Fibroblast of lung (primary cell): ENCODE results near the gene LRRC53. TPM values are rescaled to one million over a fixed set of nuclear protein-coding genes. Genes with fewer than 3 reads are reported as not detected.

Experiments used
- DNase-seq, 2 donors: peaks; one replicate each; pipeline versions ENCODE4 v3.0.0 to v3.0.0-alpha.2; 2010; ENCODE audit warnings: low read depth in 2 of 2
- H2AFZ ChIP-seq: 2 replicates; pipeline ENCODE4 v1.5.1; 2012; ENCODE audit warnings: low read length, control low read depth, inconsistent platforms
- H3K27ac ChIP-seq: 2 replicates; pipeline ENCODE4 v1.5.1; 2011; ENCODE audit warnings: low read length, control low read depth; ENCODE audit not compliant: insufficient read depth
- H3K27me3 ChIP-seq: 2 replicates; pipeline ENCODE4 v1.5.1; 2011; ENCODE audit warnings: mild to moderate bottlenecking, low read length; ENCODE audit not compliant: control insufficient read depth, insufficient read depth
- H3K36me3 ChIP-seq: 2 replicates; pipeline ENCODE4 v1.5.1; 2011; ENCODE audit warnings: low read length; ENCODE audit not compliant: control insufficient read depth, insufficient read depth
- H3K4me1 ChIP-seq: 2 replicates; pipeline ENCODE4 v1.5.1; 2011; ENCODE audit warnings: low read length; ENCODE audit not compliant: control insufficient read depth, insufficient read depth; ENCODE audit errors: extremely low read depth
- H3K4me2 ChIP-seq: 2 replicates; pipeline ENCODE4 v1.5.1; 2011; ENCODE audit warnings: low read length, control low read depth; ENCODE audit not compliant: insufficient read depth; ENCODE audit errors: extremely low read depth
- H3K4me3 ChIP-seq, 4 experiments: fragments of 200-600 bp in 1 of 4; sonication (generic) in 1 of 4; replicated peaks in 1 of 4; 2 replicates each; pipeline ENCODE4 v1.5.1; 2011 to 2016; ENCODE audit warnings: low read length in 4 of 4, low read depth in 3 of 4, mild to moderate bottlenecking in 3 of 4, control low read depth in 2 of 4, inconsistent platforms in 1 of 4, mixed read lengths in 1 of 4; ENCODE audit not compliant: insufficient read depth in 1 of 4; ENCODE audit errors: control extremely low read depth in 1 of 4
- H3K79me2 ChIP-seq: 2 replicates; pipeline ENCODE4 v1.5.1; 2012; ENCODE audit warnings: mild to moderate bottlenecking, low read length, inconsistent platforms; ENCODE audit not compliant: control insufficient read depth, insufficient read depth
- H3K9ac ChIP-seq: 2 replicates; pipeline ENCODE4 v1.5.1; 2011; ENCODE audit warnings: mild to moderate bottlenecking, low read length, control low read depth; ENCODE audit not compliant: insufficient read depth
- H3K9me3 ChIP-seq: 2 replicates; pipeline ENCODE4 v1.5.1; 2012; ENCODE audit warnings: low read depth, low read length; ENCODE audit not compliant: control insufficient read depth, insufficient read depth
- H4K20me1 ChIP-seq: 2 replicates; pipeline ENCODE4 v1.5.1; 2011; ENCODE audit warnings: low read length; ENCODE audit not compliant: control insufficient read depth, insufficient read depth; ENCODE audit errors: extremely low read depth
- CTCF ChIP-seq, 2 donors: IDR thresholded peaks in 1 of 2; conservative IDR thresholded peaks in 1 of 2; 1 replicate in 1 of 2; 2 replicates in 1 of 2; pipeline ENCODE4 v1.5.1; 2011 to 2012; ENCODE audit warnings: low read length in 2 of 2, control low read depth in 1 of 2, inconsistent platforms in 1 of 2, low read depth in 1 of 2, mild to moderate bottlenecking in 1 of 2
- EZH2 ChIP-seq: IDR thresholded peaks from 2 replicates; pipeline ENCODE4 v1.5.1; 2012; ENCODE audit warnings: low read length, control low read depth, mild to moderate bottlenecking; ENCODE audit errors: missing control alignments
- polyA plus RNA-seq, 2 donors: library from polyadenylated mRNA; depleted of rRNA in 1 of 2; stranded (reverse) in 1 of 2; unstranded in 1 of 2; fragments of >200 nt; gene quantifications; 2 replicates each; pipeline ENCODE4 v1.2.1, GENCODE V29; 2011 to 2012; ENCODE audit warnings: missing spikeins in 1 of 2
- total RNA-seq: library from RNA; depleted of rRNA; stranded (reverse); fragments of >200 nt; gene quantifications from 2 replicates; pipeline ENCODE4 v1.2.1, GENCODE V29; 2014

LRRC53 gene
- total and polyA plus RNA-seq, 2 donors (not counting 1 experiment from before 2014, with no cell fraction given), result not detected

- H3K9me3 ChIP-seq, result no peaks in the 10 kb centered on the region
- no peaks in the 10 kb centered on the region for H3K27me3 ChIP-seq
- H3K36me3 ChIP-seq, result no peaks in the 10 kb centered on the region
- no peak overlapping the region for H3K27ac ChIP-seq
- H2AFZ ChIP-seq, result peak overlapping the region; percentile 24
- H3K4me1 ChIP-seq, result no peaks in the 10 kb centered on the region
- peak overlapping the region; percentile 4 for H3K4me2 ChIP-seq
- H4K20me1 ChIP-seq, result no peaks in the 10 kb centered on the region
- peak; percentile 0 to 14 for DNase-seq
- TF ChIP-seq EZH2 (no peak), CTCF (conservative IDR thresholded peaks at IDR 0.05 in 1 of 2, IDR thresholded peaks at IDR 0.05 in 1 of 2; ENCODE audit: low read depth in 1 of 2, low read length in 2 of 2) (no peak)
- no peak overlapping the region for H3K9ac ChIP-seq
- H3K4me3 ChIP-seq, result peak overlapping the region in 1 of 4 experiments; percentile 28
- H3K79me2 ChIP-seq, result no peaks in the 10 kb centered on the region
These were observed 86.0 kb downstream of the LRRC53 start for GRCh38 chr1:74426208-74426937.

GRCh38 chr1:74425676-74426075 lies 86.7 kb downstream of the LRRC53 start:
- H3K9ac ChIP-seq, result no peak overlapping the region
- H3K9me3 ChIP-seq, result no peaks in the 10 kb centered on the region
- TF ChIP-seq CTCF (conservative IDR thresholded peaks at IDR 0.05 in 1 of 2, IDR thresholded peaks at IDR 0.05 in 1 of 2; ENCODE audit: low read depth in 1 of 2, low read length in 2 of 2), result no peak
- no peak for TF ChIP-seq EZH2
- H3K27me3 ChIP-seq, result no peaks in the 10 kb centered on the region
- H3K27ac ChIP-seq, result no peak overlapping the region
- peak overlapping the region in 1 of 4 experiments; percentile 28 for H3K4me3 ChIP-seq
- no peaks in the 10 kb centered on the region for H3K36me3 ChIP-seq
- H3K79me2 ChIP-seq, result no peaks in the 10 kb centered on the region
- peak in 1 of 2 donors; percentile 59 for DNase-seq
- H4K20me1 ChIP-seq, result no peaks in the 10 kb centered on the region
- H3K4me2 ChIP-seq, result peak overlapping the region; percentile 4
- no peaks in the 10 kb centered on the region for H3K4me1 ChIP-seq
- no peak overlapping the region for H2AFZ ChIP-seq

GRCh38 chr1:74423471-74423870 lies 88.9 kb downstream of the LRRC53 start:
- Histone ChIP-seq H3K27me3 (no peaks in the 10 kb centered on the region), H3K9ac (no peak overlapping the region), H3K36me3 (no peaks in the 10 kb centered on the region), H3K9me3 (no peaks in the 10 kb centered on the region), H3K27ac (no peak overlapping the region), H4K20me1 (no peaks in the 10 kb centered on the region), H3K4me1 (no peaks in the 10 kb centered on the region), H2AFZ (no peak overlapping the region), H3K4me2 (no peak overlapping the region), H3K79me2 (no peaks in the 10 kb centered on the region), H3K4me3 (no peak overlapping the region)
- TF ChIP-seq CTCF (conservative IDR thresholded peaks at IDR 0.05 in 1 of 2, IDR thresholded peaks at IDR 0.05 in 1 of 2; ENCODE audit: low read depth in 1 of 2, low read length in 2 of 2) (no peak), EZH2 (no peak)
- DNase-seq, result no peak
